Neuronal stem cell (in vitro differentiated cells): ENCODE measurements around the gene AATK.
A peak's percentile ranks its signal among the peaks of the same experiment; 100 is the strongest.

ENCODE experiments used
- DNase-seq: peaks from one replicate; pipeline ENCODE4 v3.0.0-alpha.2; 2013; ENCODE audit warnings: low spot score
- H2AFZ ChIP-seq: one replicate; pipeline ENCODE4 v1.6.1; 2013; ENCODE audit warnings: mild to moderate bottlenecking, low read length, inconsistent platforms
- H2AK5ac ChIP-seq: 2 replicates; pipeline ENCODE4 v1.6.1; 2013; ENCODE audit warnings: low read depth, mild to moderate bottlenecking, inconsistent platforms, low read length, moderate library complexity, mixed read lengths
- H2BK120ac ChIP-seq: 2 replicates; pipeline ENCODE4 v1.6.1; 2013; ENCODE audit warnings: low read depth, mild to moderate bottlenecking, inconsistent platforms, low read length, moderate library complexity, mixed read lengths
- H2BK12ac ChIP-seq: one replicate; pipeline ENCODE4 v1.6.1; 2013; ENCODE audit warnings: low read length, inconsistent platforms
- H2BK15ac ChIP-seq: 2 replicates; pipeline ENCODE4 v1.6.1; 2013; ENCODE audit warnings: mild to moderate bottlenecking, low read length, inconsistent platforms, mixed read lengths
- H2BK5ac ChIP-seq: one replicate; pipeline ENCODE4 v1.6.1; 2013; ENCODE audit warnings: inconsistent platforms, mild to moderate bottlenecking, low read length, moderate library complexity
- H3K14ac ChIP-seq: one replicate; pipeline ENCODE4 v1.6.1; 2013; ENCODE audit warnings: low read length, inconsistent platforms
- H3K18ac ChIP-seq: 2 replicates; pipeline ENCODE4 v1.6.1; 2013; ENCODE audit warnings: low read length, inconsistent platforms
- H3K23ac ChIP-seq: 2 replicates; pipeline ENCODE4 v1.6.1; 2013; ENCODE audit warnings: low read depth, mild to moderate bottlenecking, mixed read lengths, low read length, inconsistent platforms; ENCODE audit not compliant: poor library complexity
- H3K27ac ChIP-seq: replicated peaks from 3 replicates; pipeline ENCODE4 v1.5.1; 2013; ENCODE audit warnings: low read length, inconsistent platforms
- H3K27me3 ChIP-seq, 3 experiments: 2 replicates each; pipeline ENCODE4 v1.6.1; 2013; ENCODE audit warnings: low read length in 3 of 3, mild to moderate bottlenecking in 2 of 3, inconsistent platforms in 1 of 3, low read depth in 1 of 3, mixed read lengths in 1 of 3, moderate library complexity in 1 of 3; ENCODE audit not compliant: control insufficient read depth in 3 of 3, insufficient read depth in 3 of 3
- H3K36me3 ChIP-seq, 2 donors: replicated peaks in 1 of 2; 2 replicates each; pipeline ENCODE4 v1.6.1; 2013; ENCODE audit warnings: low read length in 2 of 2; ENCODE audit not compliant: control insufficient read depth in 2 of 2, insufficient read depth in 2 of 2
- H3K4ac ChIP-seq: 2 replicates; pipeline ENCODE4 v1.6.1; 2013; ENCODE audit warnings: inconsistent platforms, mild to moderate bottlenecking, low read length, moderate library complexity
- H3K4me1 ChIP-seq, 2 donors: 1 replicate in 1 of 2; 2 replicates in 1 of 2; pipeline ENCODE4 v1.6.1; 2013; ENCODE audit warnings: low read length in 2 of 2, low read depth in 1 of 2; ENCODE audit not compliant: control insufficient read depth in 2 of 2, insufficient read depth in 1 of 2
- H3K4me2 ChIP-seq: one replicate; pipeline ENCODE4 v1.6.1; 2013; ENCODE audit warnings: mild to moderate bottlenecking, low read length, inconsistent platforms; ENCODE audit not compliant: insufficient read depth, poor library complexity, severe bottlenecking
- H3K4me3 ChIP-seq, 2 donors: 2 replicates each; pipeline ENCODE4 v1.5.1; 2013; ENCODE audit warnings: low read length in 2 of 2, mild to moderate bottlenecking in 2 of 2, inconsistent platforms in 1 of 2, moderate library complexity in 1 of 2
- H3K79me1 ChIP-seq: one replicate; pipeline ENCODE4 v1.6.1; 2013; ENCODE audit warnings: low read depth, mild to moderate bottlenecking, inconsistent platforms, low read length, moderate library complexity
- H3K9ac ChIP-seq: one replicate; pipeline ENCODE4 v1.6.1; 2013; ENCODE audit warnings: mild to moderate bottlenecking, low read depth, low read length, inconsistent platforms; ENCODE audit not compliant: poor library complexity
- H3K9me3 ChIP-seq, 2 donors: replicated peaks in 1 of 2; 2 replicates each; pipeline versions ENCODE3 to v1.6.1; 2013; ENCODE audit warnings: low read length in 2 of 2, mild to moderate bottlenecking in 2 of 2, inconsistent platforms in 1 of 2, low read depth in 1 of 2, mixed read lengths in 1 of 2, moderate library complexity in 1 of 2; ENCODE audit not compliant: control insufficient read depth in 2 of 2, insufficient read depth in 1 of 2
- H4K8ac ChIP-seq: one replicate; pipeline ENCODE4 v1.6.1; 2013; ENCODE audit warnings: low read depth, mild to moderate bottlenecking, inconsistent platforms, low read length, moderate library complexity
- H4K91ac ChIP-seq: one replicate; pipeline ENCODE4 v1.6.1; 2013; ENCODE audit warnings: low read length, low read depth, mild to moderate bottlenecking, inconsistent platforms; ENCODE audit not compliant: poor library complexity
- WGBS, 2 donors: extraction: QIAGEN DNeasy Blood & Tissue Kit; methylation state at CpG; one replicate each; pipeline ENCODE4 v1.1.7; 2013; ENCODE audit warnings: missing lambda C conversion rate in 2 of 2, mixed read lengths in 1 of 2; ENCODE audit not compliant: insufficient read length in 2 of 2, insufficient replicate concordance in 1 of 2; ENCODE audit errors: extremely low coverage in 2 of 2; 5-methylcytosine and 5-hydroxymethylcytosine counted together

Gene AATK

GRCh38 chr17:81188491-81188840 is 22.4 kb upstream of the AATK start:
- no peak for DNase-seq
- H4K8ac ChIP-seq: no peak overlapping the region
- H2BK5ac ChIP-seq: peak overlapping the region; percentile 60
- peaks cover 20 to 44% of the 10 kb centered on the region in 2 donors for H3K36me3 ChIP-seq
- H3K4ac ChIP-seq: no peak overlapping the region
- no peak overlapping the region for H2BK120ac ChIP-seq
- peak overlapping the region; percentile 38 for H3K9ac ChIP-seq
- WGBS, 2 donors: no CpG with 5 or more reads among the region's 12 CpGs
- H3K14ac ChIP-seq: no peak overlapping the region
- no peaks in the 10 kb centered on the region for H3K79me1 ChIP-seq
- H3K27me3 ChIP-seq: no peaks in the 10 kb centered on the region
- H3K9me3 ChIP-seq: peaks cover 0 to 4% of the 10 kb centered on the region in 2 donors
- no peak overlapping the region for H4K91ac ChIP-seq
- H3K4me3 ChIP-seq: peak overlapping the region in 1 of 2 donors; percentile 34
- H3K4me2 ChIP-seq: no peak overlapping the region
- H2BK15ac ChIP-seq: no peak overlapping the region
- H2AK5ac ChIP-seq: no peak overlapping the region
- no peak overlapping the region for H2BK12ac ChIP-seq
- H3K4me1 ChIP-seq: peaks cover 0 to 3% of the 10 kb centered on the region in 2 donors
- H3K18ac ChIP-seq: peak overlapping the region; percentile 57
- H3K23ac ChIP-seq: peak overlapping the region; percentile 31
- H3K27ac ChIP-seq: no peak overlapping the region
- no peak overlapping the region for H2AFZ ChIP-seq

GRCh38 chr17:81187586-81188490 is 21.8 kb upstream of the AATK start:
- Histone ChIP-seq H3K14ac (no peak overlapping the region), H2AK5ac (peak overlapping the region; percentile 61), H3K23ac (no peak overlapping the region), H3K9me3 (peaks cover 0 to 4% of the 10 kb centered on the region in 2 donors), H3K4me2 (no peak overlapping the region), H2AFZ (no peak overlapping the region), H4K8ac (no peak overlapping the region), H3K36me3 (peaks cover 18 to 39% of the 10 kb centered on the region in 2 donors), H2BK5ac (peak overlapping the region; percentile 60), H3K4ac (no peak overlapping the region), H3K79me1 (no peaks in the 10 kb centered on the region), H3K27me3 (no peaks in the 10 kb centered on the region), H3K4me3 (peak overlapping the region in 1 of 2 donors; percentile 34), H3K9ac (peak overlapping the region; percentile 44), H3K27ac (no peak overlapping the region), H4K91ac (no peak overlapping the region), H3K18ac (no peak overlapping the region), H2BK12ac (peak overlapping the region; percentile 16), H2BK120ac (no peak overlapping the region), H3K4me1 (peaks cover 0 to 3% of the 10 kb centered on the region in 2 donors), H2BK15ac (no peak overlapping the region)
- no CpG with 5 or more reads among the region's 26 CpGs for WGBS, 2 donors
- no peak for DNase-seq

- H3K9me3 ChIP-seq: peaks cover 0 to 4% of the 10 kb centered on the region in 2 donors
- H3K18ac ChIP-seq: no peak overlapping the region
- H3K9ac ChIP-seq: peak overlapping the region; percentile 44
Observed at GRCh38 chr17:81187120-81187519, 21.1 kb upstream of the AATK start.

GRCh38 chr17:81186203-81186602 is 20.2 kb upstream of the AATK start:
- H3K79me1 ChIP-seq: no peaks in the 10 kb centered on the region
- no peak overlapping the region for H3K27ac ChIP-seq
- no peak overlapping the region for H3K23ac ChIP-seq
- no peak for DNase-seq
- no peak overlapping the region for H2AK5ac ChIP-seq
- H2AFZ ChIP-seq: no peak overlapping the region
- no peak overlapping the region for H2BK12ac ChIP-seq
- H3K4me1 ChIP-seq: peaks cover 0 to 3% of the 10 kb centered on the region in 2 donors
- H3K27me3 ChIP-seq: no peaks in the 10 kb centered on the region
- no peak overlapping the region for H3K14ac ChIP-seq
- no peak overlapping the region for H2BK120ac ChIP-seq
- H2BK5ac ChIP-seq: no peak overlapping the region
- H3K18ac ChIP-seq: no peak overlapping the region
- no peak overlapping the region for H3K9ac ChIP-seq
- peaks cover 18 to 30% of the 10 kb centered on the region in 2 donors for H3K36me3 ChIP-seq
- no peak overlapping the region for H3K4me3 ChIP-seq
- peaks cover 0 to 4% of the 10 kb centered on the region in 2 donors for H3K9me3 ChIP-seq
- no peak overlapping the region for H3K4me2 ChIP-seq
- WGBS, 2 donors: no CpG with 5 or more reads among the region's 7 CpGs
- H4K8ac ChIP-seq: no peak overlapping the region
- no peak overlapping the region for H3K4ac ChIP-seq
- H2BK15ac ChIP-seq: no peak overlapping the region
- no peak overlapping the region for H4K91ac ChIP-seq

More at GRCh38 chr17:81187120-81187519, 21.1 kb upstream of the AATK start:
- H4K91ac ChIP-seq: no peak overlapping the region
- no peaks in the 10 kb centered on the region for H3K79me1 ChIP-seq
- peaks cover 0 to 3% of the 10 kb centered on the region in 2 donors for H3K4me1 ChIP-seq
- no peak overlapping the region for H4K8ac ChIP-seq
- no peak overlapping the region for H3K14ac ChIP-seq
- no peak overlapping the region for H2AK5ac ChIP-seq
- no peaks in the 10 kb centered on the region for H3K27me3 ChIP-seq
- H3K27ac ChIP-seq: no peak overlapping the region
- H2BK5ac ChIP-seq: peak overlapping the region; percentile 60
- no CpG with 5 or more reads among the region's 11 CpGs for WGBS, 2 donors
- no peak overlapping the region for H3K4me2 ChIP-seq
- H2BK12ac ChIP-seq: no peak overlapping the region
- H2BK15ac ChIP-seq: no peak overlapping the region
- no peak overlapping the region for H2AFZ ChIP-seq
- H2BK120ac ChIP-seq: no peak overlapping the region
- no peak overlapping the region for H3K4ac ChIP-seq
- H3K4me3 ChIP-seq: no peak overlapping the region
- no peak overlapping the region for H3K23ac ChIP-seq
- no peak for DNase-seq
- peaks cover 18 to 39% of the 10 kb centered on the region in 2 donors for H3K36me3 ChIP-seq
